Heart left ventricle (tissue), 13 donors: ENCODE results near the gene KCNMA1.

Experiments used
- POLR2A ChIP-seq, 2 donors: fragments of 450-650 bp; IDR thresholded peaks; one replicate each; pipeline ENCODE4 v1.6.1; 2017; ENCODE audit warnings: antibody characterized with exemption in 2 of 2, mild to moderate bottlenecking in 2 of 2, moderate library complexity in 2 of 2
- TF ChIP-seq, protein P1 (sequence below), 12 donors: fragments of 200-600 bp; sonication (generic) in 4 of 12; IDR thresholded peaks; one replicate each; pipeline versions ENCODE4 v1.5.0 to v1.8.0; 2018 to 2022; ENCODE audit warnings: antibody characterized with exemption in 12 of 12, mild to moderate bottlenecking in 5 of 12
- donor health status: ischemic (EF 13 %, LVEDD 7.1; RV severe dilation, severe dysfunction).
- donor health status: DM: no; HTN: yes; CAD: no.
- donor health status: DM: no; HTN: no; CAD: no.
- donor health status: ischemic (EF 25% LVEDD 6.9; RV normal size, moderate dysfunction).
- donor health status: ischemic (EF 25% LVEDD 5.7; RV mildly dilated, moderate dysfunction).
- donor health status: ischemic (EF 35%, LVEDD 5.7; RV mildly dilated, moderate dysfunction).
- donor health status: nonischemic (EF 11% LVEDD 7.7; RV severe dilation, severe dysfunction).
- donor health status: DM: yes; HTN: yes; CAD: no.
- donor health status: PGD.
- donor health status: ischemic (EF 29% LVEDD 5.4; RV normal size, mild dysfunction).
- donor health status: nonischemic (EF 23%, LVEDD 6.1; RV moderate dilation, normal function).

DNA sequence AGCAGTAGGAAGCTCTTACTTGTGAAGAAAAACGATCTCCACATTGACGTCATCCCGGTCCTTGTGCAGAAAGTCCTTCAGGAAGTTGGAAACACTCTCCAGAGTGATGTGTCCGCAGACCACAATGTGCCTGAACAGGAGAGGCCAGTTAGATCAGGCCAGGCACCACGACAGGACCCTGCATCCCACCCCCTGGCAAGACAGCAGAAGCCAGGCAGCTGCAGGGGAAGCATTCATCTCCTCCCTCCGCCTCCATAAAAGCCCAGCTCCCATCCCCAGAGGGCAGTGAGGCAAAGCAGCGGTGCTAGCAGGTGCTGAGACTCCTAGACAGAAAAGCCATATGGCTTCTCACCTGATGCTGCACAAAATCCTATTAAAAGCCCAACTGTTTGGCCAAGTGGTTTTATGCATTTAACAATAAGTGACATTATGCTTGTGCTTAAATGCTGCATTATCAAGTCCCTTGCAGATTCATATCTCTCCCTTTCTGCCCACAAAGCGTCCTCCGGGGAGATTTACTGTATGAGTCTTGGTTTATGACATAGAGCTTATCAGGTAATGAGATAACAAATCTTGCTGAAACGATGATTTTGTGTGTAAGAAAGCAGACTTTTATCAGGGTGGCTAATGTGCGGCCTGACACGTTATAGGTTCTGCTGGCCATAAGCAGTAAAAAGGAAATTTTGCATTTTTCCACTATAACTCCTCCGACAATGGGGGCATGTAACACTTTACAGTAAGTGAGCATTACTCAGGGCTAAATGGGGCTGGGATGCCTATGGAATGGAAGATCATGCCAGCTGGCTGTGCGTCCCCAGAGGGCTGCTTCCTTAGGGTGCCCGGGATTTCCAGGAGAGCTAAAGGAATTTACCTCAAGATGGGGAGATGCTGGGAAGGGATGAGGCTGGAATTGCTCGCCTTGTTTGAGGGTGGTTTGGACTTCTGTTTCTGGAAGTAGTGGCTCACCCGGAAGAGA, 546.9 kb downstream of the KCNMA1 start:
- TF ChIP-seq, protein P1, sequence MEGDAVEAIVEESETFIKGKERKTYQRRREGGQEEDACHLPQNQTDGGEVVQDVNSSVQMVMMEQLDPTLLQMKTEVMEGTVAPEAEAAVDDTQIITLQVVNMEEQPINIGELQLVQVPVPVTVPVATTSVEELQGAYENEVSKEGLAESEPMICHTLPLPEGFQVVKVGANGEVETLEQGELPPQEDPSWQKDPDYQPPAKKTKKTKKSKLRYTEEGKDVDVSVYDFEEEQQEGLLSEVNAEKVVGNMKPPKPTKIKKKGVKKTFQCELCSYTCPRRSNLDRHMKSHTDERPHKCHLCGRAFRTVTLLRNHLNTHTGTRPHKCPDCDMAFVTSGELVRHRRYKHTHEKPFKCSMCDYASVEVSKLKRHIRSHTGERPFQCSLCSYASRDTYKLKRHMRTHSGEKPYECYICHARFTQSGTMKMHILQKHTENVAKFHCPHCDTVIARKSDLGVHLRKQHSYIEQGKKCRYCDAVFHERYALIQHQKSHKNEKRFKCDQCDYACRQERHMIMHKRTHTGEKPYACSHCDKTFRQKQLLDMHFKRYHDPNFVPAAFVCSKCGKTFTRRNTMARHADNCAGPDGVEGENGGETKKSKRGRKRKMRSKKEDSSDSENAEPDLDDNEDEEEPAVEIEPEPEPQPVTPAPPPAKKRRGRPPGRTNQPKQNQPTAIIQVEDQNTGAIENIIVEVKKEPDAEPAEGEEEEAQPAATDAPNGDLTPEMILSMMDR (IDR thresholded peaks at IDR 0.05) = no peak
- TF ChIP-seq POLR2A (IDR thresholded peaks at IDR 0.05) = no peak
